Left kidney (tissue), 8 donors: ENCODE measurements around the gene ZNFX1. TPM values are rescaled to one million over a fixed set of nuclear protein-coding genes. Genes with fewer than 3 reads are reported as not detected.
A peak's percentile ranks its signal among the peaks of the same experiment; 100 is the strongest.
"Not testable (repeated sequence)": the region's sequence is repeated elsewhere in the genome, so short reads cannot be mapped to it uniquely, and the experiment has no call there.

Experiments used
- DNase-seq: peaks from one replicate; pipeline ENCODE4 v3.0.0-alpha.2; 2013
- long read RNA-seq, 8 donors: transcript quantifications; one replicate each; lab custom pipeline, GENCODE V29; 2026
- polyA plus RNA-seq: library from polyadenylated mRNA; unstranded; fragments of 120-200 nt; gene quantifications from one replicate; pipeline ENCODE4 v1.2.1, GENCODE V29; 2013; ENCODE audit not compliant: insufficient read length

ZNFX1 gene
- polyA plus RNA-seq: 17.7 TPM
- long read RNA-seq, donor 1, full-length matches to known transcripts: 1 of 968 reads
- long read RNA-seq, donor 1, partial matches to known transcripts: 310 of 968 reads
- long read RNA-seq, donor 1, other reads (novel, unspliced or antisense): 657 of 968 reads
- long read RNA-seq, donor 2: 0 reads
- long read RNA-seq, donor 3, partial matches to known transcripts: 256 of 555 reads
- long read RNA-seq, donor 3, other reads (novel, unspliced or antisense): 299 of 555 reads
- long read RNA-seq, donor 4, partial matches to known transcripts: 228 of 437 reads
- long read RNA-seq, donor 4, other reads (novel, unspliced or antisense): 209 of 437 reads
- long read RNA-seq, donor 5, partial matches to known transcripts: 802 of 1,477 reads
- long read RNA-seq, donor 5, other reads (novel, unspliced or antisense): 675 of 1,477 reads
- long read RNA-seq, donor 6, partial matches to known transcripts: 669 of 1,210 reads
- long read RNA-seq, donor 6, other reads (novel, unspliced or antisense): 541 of 1,210 reads
- long read RNA-seq, donor 7, partial matches to known transcripts: 511 of 1,385 reads
- long read RNA-seq, donor 7, other reads (novel, unspliced or antisense): 874 of 1,385 reads
- long read RNA-seq, donor 8, partial matches to known transcripts: 89 of 361 reads
- long read RNA-seq, donor 8, other reads (novel, unspliced or antisense): 272 of 361 reads

DNA sequence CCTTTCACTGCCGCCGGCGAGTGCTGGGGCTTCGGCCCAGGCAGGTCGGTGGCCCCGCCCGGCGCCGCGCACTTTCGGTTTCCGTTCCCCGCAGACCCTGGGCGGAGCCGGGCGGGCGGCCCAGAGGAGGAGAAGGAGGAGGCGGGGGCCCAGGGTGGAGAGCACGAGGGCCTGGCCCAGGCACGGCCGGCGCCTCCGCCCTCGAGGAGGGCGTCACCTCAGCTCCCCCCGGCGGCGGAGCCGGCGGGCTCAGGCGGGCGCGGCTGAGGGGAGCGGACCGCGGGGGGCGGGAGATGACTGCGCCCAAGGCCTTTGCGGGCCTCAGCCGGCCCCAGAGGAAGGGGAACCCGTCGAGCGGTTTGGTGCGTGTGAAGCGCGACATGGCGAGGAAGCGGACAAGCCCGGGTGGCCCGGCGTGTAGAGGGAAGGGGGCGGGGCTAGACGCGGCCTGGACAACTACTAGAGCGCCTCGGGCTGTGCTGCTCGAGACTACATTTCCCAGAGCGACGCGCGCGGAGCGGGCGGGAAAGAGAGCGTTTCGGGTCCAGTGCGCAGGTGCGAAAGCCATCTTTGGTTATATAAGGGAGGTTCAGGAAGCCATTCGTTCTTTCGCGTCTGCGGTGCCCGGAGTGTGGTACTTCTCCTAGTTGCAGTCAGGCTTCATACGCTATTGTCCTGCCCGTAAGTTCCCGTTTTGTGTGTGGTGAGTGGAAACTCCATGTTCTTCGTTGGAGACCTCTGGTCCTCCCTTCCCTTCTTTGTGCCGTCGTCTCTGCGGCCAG is at the start of gene ZNFX1:
Gene ZNFX1, minus strand, starts transcription at position 22 of the 782 bp plus-strand sequence. CDS start 2,218 bp downstream, outside the sequence.
- peak; percentile 99 for DNase-seq

GRCh38 chr20:49326026-49326425 is 48.2 kb upstream of the ZNFX1 start:
- DNase-seq: no peak

- DNase-seq: no peak
These were observed 46.4 kb upstream of the ZNFX1 start for GRCh38 chr20:49324306-49324705.

DNA sequence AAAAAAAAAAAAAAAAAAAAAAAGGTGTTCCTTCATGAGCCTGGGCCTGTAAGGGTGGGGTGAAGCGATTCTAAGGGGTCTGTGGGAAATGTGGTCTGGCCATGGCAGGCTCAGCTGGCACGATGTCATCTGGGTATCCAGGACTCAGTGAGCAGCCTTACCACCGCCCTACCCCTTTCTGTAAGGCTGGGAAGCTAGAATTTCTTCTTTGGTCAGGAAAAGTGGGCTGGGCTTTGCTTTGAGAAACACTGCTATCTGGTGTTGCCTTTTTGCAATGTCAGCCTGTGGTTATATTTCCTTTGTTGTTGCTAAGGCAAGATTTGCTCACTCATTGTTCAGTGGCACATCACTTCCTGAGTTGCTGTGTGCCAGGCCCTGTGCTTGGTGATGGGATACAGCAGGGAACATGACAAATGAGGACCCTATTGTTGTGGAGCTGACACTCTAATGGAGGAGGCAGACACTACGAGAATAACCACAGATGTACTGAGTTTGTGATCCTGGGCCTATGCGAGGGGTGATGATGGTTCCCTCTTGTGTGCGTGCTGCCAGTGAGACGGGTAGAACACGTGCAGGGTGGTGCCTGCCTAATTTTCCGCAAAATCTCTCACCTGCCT is 45.9 kb upstream of the ZNFX1 start:
- no peak for DNase-seq

GRCh38 chr20:49320460-49320859 is 42.6 kb upstream of the ZNFX1 start:
- no peak for DNase-seq

GRCh38 chr20:49319208-49319809 is 41.5 kb upstream of the ZNFX1 start:
- DNase-seq: no peak

DNA sequence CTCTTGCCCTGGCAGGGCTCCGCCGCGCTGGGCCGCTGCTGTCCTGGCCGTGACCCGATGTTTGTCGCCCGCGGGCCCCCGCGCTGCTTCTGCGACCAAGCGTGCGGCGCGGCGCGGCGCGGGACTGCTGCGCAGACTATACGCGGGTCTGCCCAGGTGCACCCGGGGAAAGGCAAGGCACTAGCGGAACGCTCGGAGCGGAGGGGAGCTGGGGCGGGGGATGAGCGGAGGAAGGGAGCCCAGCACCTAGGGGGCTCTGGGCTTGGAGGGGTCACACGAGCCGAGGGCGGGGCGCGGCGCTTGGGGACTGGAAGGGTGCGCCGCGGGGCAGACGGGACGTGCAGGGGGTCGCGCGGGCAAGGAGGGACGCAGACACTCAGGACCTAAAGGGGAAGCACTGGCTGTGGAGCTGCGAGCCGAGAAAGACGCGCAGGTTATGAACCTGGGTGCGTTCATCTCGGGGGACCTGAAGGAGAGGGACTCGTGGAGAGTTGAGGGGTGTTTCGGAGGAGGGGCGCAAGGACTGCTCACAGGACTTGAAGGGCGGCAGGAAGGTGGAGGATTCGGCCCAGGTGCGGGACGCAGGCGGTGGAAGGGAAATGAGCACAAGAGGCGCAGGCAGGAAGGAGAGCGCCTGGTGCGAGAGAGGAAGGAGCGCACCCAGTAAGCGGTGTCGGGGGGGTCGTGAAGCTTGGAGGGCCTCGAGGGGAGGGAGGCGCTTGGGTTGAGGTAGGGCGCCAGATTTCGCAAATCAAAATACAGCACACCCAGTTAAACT is 40.8 kb upstream of the ZNFX1 start:
- DNase-seq: no peak

- no peak for DNase-seq
These were observed 40.2 kb upstream of the ZNFX1 start for GRCh38 chr20:49318091-49318429.

DNA sequence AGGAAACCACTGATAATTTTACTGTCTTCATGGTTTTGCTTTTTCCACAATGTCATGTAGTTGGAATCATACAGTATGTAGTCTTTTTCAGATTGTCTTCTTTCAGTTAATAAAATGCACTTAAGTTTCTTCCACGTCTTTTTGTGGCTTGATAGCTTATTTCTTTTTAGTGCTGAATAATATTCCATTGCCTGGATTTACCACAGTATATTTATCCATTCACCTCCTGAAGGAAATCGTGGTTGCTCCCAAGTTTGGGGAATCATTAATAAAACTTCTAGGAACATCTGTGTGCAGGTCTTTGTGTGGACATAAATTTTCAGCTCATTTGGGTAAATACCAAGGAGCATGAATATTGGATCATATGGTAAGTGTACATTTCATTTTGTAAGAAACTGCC is 38.8 kb upstream of the ZNFX1 start:
- no peak for DNase-seq

DNA sequence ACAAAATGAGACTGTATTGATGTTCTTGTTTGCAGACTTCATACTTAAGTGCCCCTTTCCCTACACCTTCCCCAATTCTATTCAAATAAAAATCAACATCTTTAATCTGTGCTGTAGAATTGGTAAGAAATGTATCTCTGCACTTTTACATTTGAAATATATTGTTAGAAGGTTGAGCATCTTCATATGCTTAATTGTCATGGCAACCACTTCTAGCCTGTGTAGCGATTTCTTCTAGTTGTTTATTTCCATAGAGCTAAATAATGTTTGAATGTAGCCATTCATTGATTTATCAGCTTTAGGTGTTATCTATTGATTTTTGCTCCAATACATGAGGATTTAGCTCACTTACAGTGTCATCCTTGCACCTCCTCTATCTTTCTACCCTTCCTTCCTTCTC is 37.7 kb upstream of the ZNFX1 start:
- no peak for DNase-seq

GRCh38 chr20:49314052-49314451 is 36.2 kb upstream of the ZNFX1 start:
- DNase-seq: not testable (repeated sequence)

DNA sequence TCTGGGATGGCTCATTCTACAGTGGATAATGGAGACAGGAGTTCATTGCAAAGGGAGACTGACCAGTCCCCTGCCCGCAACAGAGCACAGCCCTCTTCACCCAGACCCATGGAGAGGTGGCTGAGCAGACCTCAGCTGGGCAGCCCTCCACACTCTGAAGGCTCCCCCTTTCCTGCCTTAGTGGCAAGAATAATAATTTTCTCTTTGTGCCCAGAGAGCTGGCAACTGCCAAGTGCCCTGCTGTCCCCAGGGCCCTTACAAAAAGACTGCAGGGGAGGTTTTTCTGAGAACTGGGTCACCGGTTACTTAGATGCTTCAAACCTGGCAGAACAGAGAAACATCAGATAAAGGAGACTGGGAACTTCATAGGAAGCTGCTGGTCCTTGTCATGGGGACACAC is 35.4 kb upstream of the ZNFX1 start:
- DNase-seq: no peak

GRCh38 chr20:49312661-49313060 is 34.8 kb upstream of the ZNFX1 start:
- DNase-seq: no peak

DNA sequence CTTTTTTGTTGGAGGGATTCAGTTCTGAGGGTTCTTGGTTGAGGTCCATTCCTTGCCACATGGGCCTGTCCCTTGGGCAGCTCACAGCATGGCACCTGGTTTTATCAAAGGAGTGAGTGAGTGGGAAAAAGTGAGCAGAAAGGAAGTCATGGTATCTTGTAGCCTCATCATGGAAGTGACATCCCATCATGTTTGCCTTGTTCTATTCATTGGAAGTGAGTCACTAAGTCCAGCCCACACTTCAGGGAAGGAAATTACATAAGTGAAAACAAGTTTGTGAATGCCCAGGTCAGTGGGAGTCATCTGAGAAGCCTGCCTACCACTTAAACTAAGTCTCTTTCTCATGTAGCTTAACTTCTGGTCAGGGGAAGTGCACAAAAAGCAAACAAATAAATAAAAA is 32.8 kb upstream of the ZNFX1 start:
- DNase-seq: no peak

GRCh38 chr20:49308875-49309274 is 31.0 kb upstream of the ZNFX1 start:
- no peak for DNase-seq

GRCh38 chr20:49306903-49307620 is 29.2 kb upstream of the ZNFX1 start:
- DNase-seq: peak; percentile 3

DNA sequence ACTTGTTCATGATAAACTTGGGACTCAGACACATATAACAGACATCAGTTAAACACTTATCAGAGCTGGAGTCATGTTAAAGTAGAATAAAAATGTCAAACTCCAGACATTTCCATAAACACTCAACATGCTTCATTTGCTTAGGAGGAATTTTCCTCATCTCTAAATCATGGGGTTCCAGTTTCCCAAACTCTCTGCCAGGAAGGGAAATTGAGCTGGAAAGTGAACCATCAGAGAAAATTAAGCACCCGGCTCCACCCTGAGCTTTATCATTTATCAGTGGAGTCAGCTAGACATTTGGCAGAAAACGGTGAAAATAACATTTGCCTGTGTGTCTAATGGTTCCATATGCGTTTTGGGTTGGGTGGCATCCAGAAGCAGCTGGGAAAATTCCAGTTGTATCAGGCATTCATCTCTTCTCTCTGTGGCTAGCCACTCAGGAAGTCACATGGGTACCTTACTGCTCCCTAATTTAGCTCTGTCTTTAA is 25.3 kb upstream of the ZNFX1 start:
- DNase-seq: peak; percentile 12

- no peak for DNase-seq
These were observed 20.0 kb upstream of the ZNFX1 start for GRCh38 chr20:49297605-49298530.
